SK-N-SH treated with all-trans-retinoic acid at 6 μM for 48 hours (cell line): ENCODE results near the gene PLXNB1.

Experiments used
- ARNTL ChIP-seq: fragments of 450-650 bp; formaldehyde crosslinking; IDR thresholded peaks from 2 replicates; pipeline ENCODE4 v1.5.0; 2020; ENCODE audit warnings: low read depth, mild to moderate bottlenecking, moderate library complexity, borderline replicate concordance
- BACH2 ChIP-seq: fragments of 250-450 bp; sonication (Bioruptor Pico); IDR thresholded peaks from 2 replicates; pipeline ENCODE4 v1.9.0; 2021; ENCODE audit warnings: mild to moderate bottlenecking, borderline replicate concordance
- ESRRG ChIP-seq: fragments of 250-450 bp; sonication (Bioruptor Pico); IDR thresholded peaks from 2 replicates; pipeline ENCODE4 v1.6.1; 2021; ENCODE audit warnings: mild to moderate bottlenecking
- RARB ChIP-seq: fragments of 250-450 bp; sonication (Bioruptor Pico); IDR thresholded peaks from 2 replicates; pipeline ENCODE4 v1.8.0; 2021; ENCODE audit warnings: mild to moderate bottlenecking, moderate library complexity
- SNAI2 ChIP-seq: fragments of 250-450 bp; sonication (Bioruptor Pico); IDR thresholded peaks from 2 replicates; pipeline ENCODE4 v1.5.0; 2020; ENCODE audit warnings: mild to moderate bottlenecking, moderate library complexity
- TCF4 ChIP-seq: fragments of 250-450 bp; sonication (Bioruptor Pico); IDR thresholded peaks from 2 replicates; pipeline ENCODE4 v1.8.0; 2021; ENCODE audit warnings: mild to moderate bottlenecking, moderate library complexity, borderline replicate concordance
- ZFP3 ChIP-seq: fragments of 250-450 bp; sonication (Bioruptor Pico); IDR thresholded peaks from 2 replicates; pipeline ENCODE4 v1.5.0; 2020; ENCODE audit warnings: mild to moderate bottlenecking, moderate library complexity
- ZFP30 ChIP-seq: fragments of 450-650 bp; formaldehyde crosslinking; IDR thresholded peaks from 2 replicates; pipeline ENCODE4 v1.5.0; 2022; ENCODE audit warnings: mild to moderate bottlenecking, moderate library complexity
- ZNF70 ChIP-seq: fragments of 450-650 bp; formaldehyde crosslinking; IDR thresholded peaks from 2 replicates; pipeline ENCODE4 v1.5.0; 2020; ENCODE audit warnings: mild to moderate bottlenecking, moderate library complexity
- TF ChIP-seq, protein P1 (sequence below): fragments of 250-450 bp; sonication (Bioruptor Pico); IDR thresholded peaks from 2 replicates; pipeline ENCODE4 v1.5.1; 2020; ENCODE audit warnings: low read depth, mild to moderate bottlenecking, moderate library complexity
- TF ChIP-seq, protein P2 (sequence below): fragments of 250-450 bp; sonication (Bioruptor Pico); IDR thresholded peaks from 2 replicates; pipeline ENCODE4 v1.8.0; 2021; ENCODE audit warnings: low read depth, mild to moderate bottlenecking, moderate library complexity, borderline replicate concordance

DNA sequence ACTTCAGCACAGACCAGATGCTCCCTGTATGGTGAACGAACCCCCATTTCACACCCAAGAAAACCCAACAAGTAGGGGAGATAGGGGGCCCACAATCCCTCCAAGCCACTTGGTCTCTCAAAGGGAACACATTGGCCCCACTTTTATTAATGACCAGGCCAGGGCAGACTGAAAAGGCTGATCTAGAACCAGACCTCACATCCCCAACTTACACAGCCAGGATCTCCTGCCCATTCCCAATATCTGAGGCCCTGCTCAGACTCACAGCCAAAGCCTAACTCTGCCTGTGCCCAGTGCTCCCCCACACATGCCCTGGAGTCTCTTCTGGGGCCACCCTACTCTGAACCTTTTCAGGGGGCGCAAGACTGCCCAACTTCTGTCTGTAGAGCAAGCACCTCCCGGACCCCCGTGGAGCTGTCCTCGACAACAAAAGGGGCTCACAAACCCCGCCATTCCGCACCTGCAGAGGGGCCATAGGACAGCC lies 1.8 kb downstream of the PLXNB1 start:
- TF ChIP-seq ZNF70 (CRISPR knock-in tag) (no peak), ARNTL (CRISPR knock-in tag) (no peak), ESRRG (CRISPR knock-in tag) (no peak), RARB (CRISPR knock-in tag) (no peak), ZFP3 (CRISPR knock-in tag) (no peak), SNAI2 (CRISPR knock-in tag) (no peak), ZFP30 (CRISPR knock-in tag) (no peak), BACH2 (CRISPR knock-in tag) (no peak), TCF4 (CRISPR knock-in tag) (no peak)
- TF ChIP-seq, protein P1, sequence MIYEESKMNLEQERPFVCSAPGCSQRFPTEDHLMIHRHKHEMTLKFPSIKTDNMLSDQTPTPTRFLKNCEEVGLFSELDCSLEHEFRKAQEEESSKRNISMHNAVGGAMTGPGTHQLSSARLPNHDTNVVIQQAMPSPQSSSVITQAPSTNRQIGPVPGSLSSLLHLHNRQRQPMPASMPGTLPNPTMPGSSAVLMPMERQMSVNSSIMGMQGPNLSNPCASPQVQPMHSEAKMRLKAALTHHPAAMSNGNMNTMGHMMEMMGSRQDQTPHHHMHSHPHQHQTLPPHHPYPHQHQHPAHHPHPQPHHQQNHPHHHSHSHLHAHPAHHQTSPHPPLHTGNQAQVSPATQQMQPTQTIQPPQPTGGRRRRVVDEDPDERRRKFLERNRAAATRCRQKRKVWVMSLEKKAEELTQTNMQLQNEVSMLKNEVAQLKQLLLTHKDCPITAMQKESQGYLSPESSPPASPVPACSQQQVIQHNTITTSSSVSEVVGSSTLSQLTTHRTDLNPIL (CRISPR knock-in tag): no peak
- TF ChIP-seq, protein P2, sequence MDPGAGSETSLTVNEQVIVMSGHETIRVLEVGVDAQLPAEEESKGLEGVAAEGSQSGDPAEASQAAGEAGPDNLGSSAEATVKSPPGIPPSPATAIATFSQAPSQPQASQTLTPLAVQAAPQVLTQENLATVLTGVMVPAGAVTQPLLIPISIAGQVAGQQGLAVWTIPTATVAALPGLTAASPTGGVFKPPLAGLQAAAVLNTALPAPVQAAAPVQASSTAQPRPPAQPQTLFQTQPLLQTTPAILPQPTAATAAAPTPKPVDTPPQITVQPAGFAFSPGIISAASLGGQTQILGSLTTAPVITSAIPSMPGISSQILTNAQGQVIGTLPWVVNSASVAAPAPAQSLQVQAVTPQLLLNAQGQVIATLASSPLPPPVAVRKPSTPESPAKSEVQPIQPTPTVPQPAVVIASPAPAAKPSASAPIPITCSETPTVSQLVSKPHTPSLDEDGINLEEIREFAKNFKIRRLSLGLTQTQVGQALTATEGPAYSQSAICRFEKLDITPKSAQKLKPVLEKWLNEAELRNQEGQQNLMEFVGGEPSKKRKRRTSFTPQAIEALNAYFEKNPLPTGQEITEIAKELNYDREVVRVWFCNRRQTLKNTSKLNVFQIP: no peak
